Panc1 (cell line): ENCODE measurements around the gene CTXND2. TPM values are rescaled to one million over a fixed set of nuclear protein-coding genes. Genes with fewer than 3 reads are reported as not detected.

Experiments used
- ATAC-seq: fragments of 200-7000 bp; cut with Tn5 transposase; 2 replicates; pipeline ENCODE4 v1.9.1; 2020; ENCODE audit warnings: mild to moderate bottlenecking, moderate library complexity
- BruUV-seq: library from RNA; stranded (reverse); fragments of 400-500 nt; replicated peaks from 2 replicates; lab custom pipeline; 2021; lab: Mats Ljungman, UMichigan
- CTCF ChIA-PET: fragments of 300-600 bp; sonication (Branson Sonifier 250); formaldehyde crosslinking; loops from one replicate; lab custom pipeline; 2022; ENCODE audit warnings: antibody characterized with exemption; lab: Charles Lee
- POLR2A ChIA-PET: fragments of 300-600 bp; sonication (Branson Sonifier 250); formaldehyde crosslinking; loops from one replicate; lab custom pipeline; 2022; ENCODE audit warnings: antibody characterized with exemption; lab: Charles Lee
- DNase-seq: peaks from one replicate; pipeline ENCODE4 v3.0.0-alpha.2; 2010; ENCODE audit warnings: low read depth, low spot score
- H3K27ac ChIP-seq: 2 replicates; pipeline ENCODE4 v1.5.1; 2011; ENCODE audit warnings: mild to moderate bottlenecking, low read length, inconsistent platforms
- H3K27me3 ChIP-seq: fragments of 200-500 bp; sonication (Bioruptor generic); 2 replicates; pipeline ENCODE4 v1.6.0; 2014; ENCODE audit warnings: low read length, inconsistent platforms; ENCODE audit not compliant: control insufficient read depth, insufficient read depth
- H3K36me3 ChIP-seq: fragments of 200-500 bp; sonication (Bioruptor generic); 2 replicates; pipeline ENCODE4 v1.5.1; 2014; ENCODE audit warnings: inconsistent platforms, mild to moderate bottlenecking, low read length, moderate library complexity; ENCODE audit not compliant: control insufficient read depth, insufficient read depth
- H3K4me1 ChIP-seq: 2 replicates; pipeline ENCODE4 v1.5.1; 2011; ENCODE audit warnings: inconsistent platforms, mild to moderate bottlenecking, low read length, moderate library complexity; ENCODE audit not compliant: control insufficient read depth, insufficient read depth
- H3K4me3 ChIP-seq, 2 experiments: 2 replicates each; pipeline ENCODE4 v1.5.1; 2011 to 2012; ENCODE audit warnings: low read depth in 2 of 2, low read length in 2 of 2, mild to moderate bottlenecking in 2 of 2, inconsistent platforms in 1 of 2, moderate library complexity in 1 of 2
- H3K9me3 ChIP-seq: fragments of 200-500 bp; sonication (Bioruptor generic); 2 replicates; pipeline ENCODE4 v1.5.1; 2014; ENCODE audit warnings: low read depth, mild to moderate bottlenecking, inconsistent platforms, low read length, moderate library complexity; ENCODE audit not compliant: control insufficient read depth, insufficient read depth
- CTCF ChIP-seq: fragments of 450-650 bp; IDR thresholded peaks from 2 replicates; pipeline ENCODE4 v1.5.1; 2017; ENCODE audit warnings: mild to moderate bottlenecking
- POLR2AphosphoS5 ChIP-seq: IDR thresholded peaks from 2 replicates; pipeline ENCODE4 v1.6.1; 2012; ENCODE audit warnings: mild to moderate bottlenecking, low read depth, low read length, moderate library complexity
- REST ChIP-seq, 2 experiments: IDR thresholded peaks; 2 replicates each; pipeline ENCODE4 v1.6.1; 2011 to 2012; ENCODE audit warnings: low read depth in 2 of 2, control low read depth in 1 of 2, low read length in 1 of 2, mild to moderate bottlenecking in 1 of 2, moderate library complexity in 1 of 2; ENCODE audit not compliant: insufficient read depth in 1 of 2
- SIN3A ChIP-seq: IDR thresholded peaks from 2 replicates; pipeline ENCODE4 v1.6.1; 2012; ENCODE audit warnings: low read depth, mild to moderate bottlenecking, low read length, moderate library complexity, borderline replicate concordance; ENCODE audit not compliant: insufficient read depth
- TCF7L2 ChIP-seq: IDR thresholded peaks from 2 replicates; pipeline ENCODE4 v1.6.1; 2011; ENCODE audit warnings: mild to moderate bottlenecking, low read depth, low read length, inconsistent platforms
- in situ Hi-C: cut with HindIII; loops from 2 replicates; pipeline ENCODE4 v1.10.0; 2016; ENCODE audit warnings: low sequenced_read_pairs, low pct_unique_long_range_greater_than_20kb
- intact Hi-C: fragments of 100-400 bp; cut with micrococcal nuclease; formaldehyde crosslinking; loops from one replicate; pipeline ENCODE4 v1.10.0; 2022; ENCODE audit not compliant: unreplicated experiment
- total RNA-seq: library from RNA; stranded (reverse); gene quantifications from one replicate; pipeline ENCODE4 v1.2.1, GENCODE V29; 2021; ENCODE audit not compliant: unreplicated experiment

CTXND2 gene
- total RNA-seq, 1 experiment from 2014 or later = not detected

GRCh38 chr1:150842343-150842742 is 44.6 kb upstream of the CTXND2 start:
- intact Hi-C loops (no loop called here), in situ Hi-C loops (no loop called here)
- DNase-seq (no peak), ATAC-seq (no peak)
- Histone ChIP-seq H3K27me3 (no peaks in the 10 kb centered on the region), H3K9me3 (no peaks in the 10 kb centered on the region), H3K4me3 (no peak overlapping the region), H3K4me1 (no peaks in the 10 kb centered on the region), H3K36me3 (peaks cover 7% of the 10 kb centered on the region; the same call in 1 of the 2 replicates), H3K27ac (no peak overlapping the region)
- TF ChIP-seq POLR2AphosphoS5 = no peak
- TF ChIP-seq SIN3A = no peak
- no peak for TF ChIP-seq TCF7L2
- no peak for TF ChIP-seq CTCF
- TF ChIP-seq REST (IDR thresholded peaks at IDR 0.05; ENCODE audit: insufficient read depth in 1 of 2, low read depth in 2 of 2, low read length in 1 of 2) = no peak
- ChIA-PET CTCF (interaction anchor here (0.6 kb wide), 1 partner anchor 154 kb away, joined by 12 read pairs; no protein-coding TSS in a partner anchor), POLR2A (interaction anchor here (0.7 kb wide), 1 partner anchor 403 kb away, joined by 8 read pairs; no protein-coding TSS in a partner anchor)
- BruUV-seq = no TSS peak

GRCh38 chr1:150842964-150843363 is 44.0 kb upstream of the CTXND2 start:
- no peaks in the 10 kb centered on the region for H3K4me1 ChIP-seq
- no peak for ATAC-seq
- peaks cover 7% of the 10 kb centered on the region; the same call in 1 of the 2 replicates for H3K36me3 ChIP-seq
- POLR2A ChIA-PET = no interaction called here
- H3K9me3 ChIP-seq = no peaks in the 10 kb centered on the region
- in situ Hi-C loops = no loop called here
- BruUV-seq = no TSS peak
- DNase-seq = no peak
- no peak overlapping the region for H3K4me3 ChIP-seq
- TF ChIP-seq REST (IDR thresholded peaks at IDR 0.05; ENCODE audit: insufficient read depth in 1 of 2, low read depth in 2 of 2, low read length in 1 of 2) (no peak), POLR2AphosphoS5 (no peak), TCF7L2 (no peak)
- H3K27ac ChIP-seq = no peak overlapping the region
- intact Hi-C loops = no loop called here
- H3K27me3 ChIP-seq = no peaks in the 10 kb centered on the region
- CTCF ChIA-PET = no interaction called here
